ENCODE results near the gene NELL1.

NELL1 gene

GRCh38 chr11:21545699-21546098 lies 876.3 kb downstream of the NELL1 start:
- H3K79me2 ChIP-seq (ENCODE audit: insufficient read depth, low read length), result no peaks in the 10 kb centered on the region
- no peak overlapping the region for H3K4me2 ChIP-seq (ENCODE audit: low read depth, low read length, poor library complexity, severe bottlenecking)
- TF ChIP-seq CTCF (conservative IDR thresholded peaks at IDR 0.05; ENCODE audit: low read length), result no peak
- no peak for TF ChIP-seq EZH2phosphoT487 (IDR thresholded peaks at IDR 0.05; ENCODE audit: borderline replicate concordance)
- no peaks in the 10 kb centered on the region for H3K36me3 ChIP-seq (ENCODE audit: insufficient read depth, low read length)
- H2AFZ ChIP-seq (ENCODE audit: low read length), result no peak overlapping the region
- no peaks in the 10 kb centered on the region for H3K27me3 ChIP-seq (ENCODE audit: insufficient read depth, low read length, poor library complexity, severe bottlenecking)
- no peak overlapping the region for H3K4me3 ChIP-seq (ENCODE audit: low read length, poor library complexity, severe bottlenecking)
- H3K9me2 ChIP-seq (replicated peaks; ENCODE audit: low read depth, low read length), result no peaks in the 10 kb centered on the region
- H3F3A ChIP-seq (ENCODE audit: low read depth), result no peaks in the 10 kb centered on the region
- H3K9ac ChIP-seq (ENCODE audit: low read depth, low read length, poor library complexity, severe bottlenecking), result no peak overlapping the region
- no peaks in the 10 kb centered on the region for H3K4me1 ChIP-seq (ENCODE audit: insufficient read depth, low read length, poor library complexity, severe bottlenecking)
- no peaks in the 10 kb centered on the region for H3K9me3 ChIP-seq (ENCODE audit: insufficient read depth, low read depth, low read length)
- H4K20me1 ChIP-seq (ENCODE audit: insufficient read depth, low read length, poor library complexity, severe bottlenecking), result no peaks in the 10 kb centered on the region

GRCh38 chr11:21546703-21547102 lies 877.3 kb downstream of the NELL1 start:
- H4K20me1 ChIP-seq (ENCODE audit: insufficient read depth, low read length, poor library complexity, severe bottlenecking), result no peaks in the 10 kb centered on the region
- no peaks in the 10 kb centered on the region for H3K27me3 ChIP-seq (ENCODE audit: insufficient read depth, low read length, poor library complexity, severe bottlenecking)
- TF ChIP-seq EZH2phosphoT487 (IDR thresholded peaks at IDR 0.05; ENCODE audit: borderline replicate concordance) (no peak), CTCF (conservative IDR thresholded peaks at IDR 0.05; ENCODE audit: low read length) (no peak)
- H2AFZ ChIP-seq (ENCODE audit: low read length), result no peak overlapping the region
- H3K9ac ChIP-seq (ENCODE audit: low read depth, low read length, poor library complexity, severe bottlenecking), result no peak overlapping the region
- H3K9me2 ChIP-seq (replicated peaks; ENCODE audit: low read depth, low read length), result no peaks in the 10 kb centered on the region
- H3K4me3 ChIP-seq (ENCODE audit: low read length, poor library complexity, severe bottlenecking), result no peak overlapping the region
- no peaks in the 10 kb centered on the region for H3K79me2 ChIP-seq (ENCODE audit: insufficient read depth, low read length)
- H3K36me3 ChIP-seq (ENCODE audit: insufficient read depth, low read length), result no peaks in the 10 kb centered on the region
- no peaks in the 10 kb centered on the region for H3F3A ChIP-seq (ENCODE audit: low read depth)
- H3K4me1 ChIP-seq (ENCODE audit: insufficient read depth, low read length, poor library complexity, severe bottlenecking), result no peaks in the 10 kb centered on the region
- no peaks in the 10 kb centered on the region for H3K9me3 ChIP-seq (ENCODE audit: insufficient read depth, low read depth, low read length)
- no peak overlapping the region for H3K4me2 ChIP-seq (ENCODE audit: low read depth, low read length, poor library complexity, severe bottlenecking)

GRCh38 chr11:21552911-21553310 lies 883.5 kb downstream of the NELL1 start:
- H3K9me2 ChIP-seq (replicated peaks; ENCODE audit: low read depth, low read length), result no peaks in the 10 kb centered on the region

More at GRCh38 chr11:21552911-21553310, 883.5 kb downstream of the NELL1 start:
- Histone ChIP-seq H2AFZ (ENCODE audit: low read length) (no peak overlapping the region), H3K27me3 (ENCODE audit: insufficient read depth, low read length, poor library complexity, severe bottlenecking) (no peaks in the 10 kb centered on the region), H3K4me2 (ENCODE audit: low read depth, low read length, poor library complexity, severe bottlenecking) (no peak overlapping the region), H3K4me3 (ENCODE audit: low read length, poor library complexity, severe bottlenecking) (no peak overlapping the region), H3K79me2 (ENCODE audit: insufficient read depth, low read length) (no peaks in the 10 kb centered on the region), H3F3A (ENCODE audit: low read depth) (no peaks in the 10 kb centered on the region), H4K20me1 (ENCODE audit: insufficient read depth, low read length, poor library complexity, severe bottlenecking) (no peaks in the 10 kb centered on the region), H3K9me3 (ENCODE audit: insufficient read depth, low read depth, low read length) (no peaks in the 10 kb centered on the region), H3K9ac (ENCODE audit: low read depth, low read length, poor library complexity, severe bottlenecking) (no peak overlapping the region), H3K4me1 (ENCODE audit: insufficient read depth, low read length, poor library complexity, severe bottlenecking) (no peaks in the 10 kb centered on the region), H3K36me3 (ENCODE audit: insufficient read depth, low read length) (no peaks in the 10 kb centered on the region)
- TF ChIP-seq EZH2phosphoT487 (IDR thresholded peaks at IDR 0.05; ENCODE audit: borderline replicate concordance) (no peak), CTCF (conservative IDR thresholded peaks at IDR 0.05; ENCODE audit: low read length) (no peak)
